HG03432 (cell line): ENCODE results near the gene TNFRSF25.

Source experiments
- ATAC-seq: cut with Tn5 transposase; IDR thresholded peaks from one replicate; pipeline ENCODE4 v1.9.1; 2021; ENCODE audit warnings: mild to moderate bottlenecking, moderate library complexity; ENCODE audit not compliant: unreplicated experiment

TNFRSF25 gene

GRCh38 chr1:6419804-6420453 lies 46.0 kb downstream of the TNFRSF25 start, which contains the start of gene HES2:
HES2 (minus strand) TSS chr1:6419919; CDS start chr1:6419820, 99 bp downstream.
- ATAC-seq: no peak

GRCh38 chr1:6419397-6419803 lies 46.6 kb downstream of the TNFRSF25 start:
- ATAC-seq: no peak

- no peak for ATAC-seq
Measured at GRCh38 chr1:6418668-6419396, 47.1 kb downstream of the TNFRSF25 start.

- ATAC-seq: no peak
Measured at GRCh38 chr1:6417961-6418667, 47.9 kb downstream of the TNFRSF25 start.

GRCh38 chr1:6416906-6417305 lies 49.1 kb downstream of the TNFRSF25 start:
- ATAC-seq: no peak

- no peak for ATAC-seq
Measured at GRCh38 chr1:6416295-6416656, 49.7 kb downstream of the TNFRSF25 start.

- ATAC-seq: no peak
Measured at GRCh38 chr1:6414881-6415626, 50.9 kb downstream of the TNFRSF25 start.

GRCh38 chr1:6414443-6414844 lies 51.5 kb downstream of the TNFRSF25 start:
- ATAC-seq: peak; percentile 87

GRCh38 chr1:6412896-6413295 lies 53.1 kb downstream of the TNFRSF25 start:
- ATAC-seq: no peak
